AG09319 (cell line): ENCODE measurements around the gene MRPL43.

Source experiments
- DNase-seq: peaks from one replicate; pipeline ENCODE4 v3.0.0-alpha.2; 2010; ENCODE audit warnings: low read depth; ENCODE audit errors: extremely low read depth
- TF ChIP-seq, protein P1 (sequence below): IDR thresholded peaks from 2 replicates; pipeline ENCODE4 v1.5.1; 2011; ENCODE audit warnings: low read depth, mild to moderate bottlenecking, inconsistent platforms, low read length, moderate library complexity

Gene MRPL43

DNA sequence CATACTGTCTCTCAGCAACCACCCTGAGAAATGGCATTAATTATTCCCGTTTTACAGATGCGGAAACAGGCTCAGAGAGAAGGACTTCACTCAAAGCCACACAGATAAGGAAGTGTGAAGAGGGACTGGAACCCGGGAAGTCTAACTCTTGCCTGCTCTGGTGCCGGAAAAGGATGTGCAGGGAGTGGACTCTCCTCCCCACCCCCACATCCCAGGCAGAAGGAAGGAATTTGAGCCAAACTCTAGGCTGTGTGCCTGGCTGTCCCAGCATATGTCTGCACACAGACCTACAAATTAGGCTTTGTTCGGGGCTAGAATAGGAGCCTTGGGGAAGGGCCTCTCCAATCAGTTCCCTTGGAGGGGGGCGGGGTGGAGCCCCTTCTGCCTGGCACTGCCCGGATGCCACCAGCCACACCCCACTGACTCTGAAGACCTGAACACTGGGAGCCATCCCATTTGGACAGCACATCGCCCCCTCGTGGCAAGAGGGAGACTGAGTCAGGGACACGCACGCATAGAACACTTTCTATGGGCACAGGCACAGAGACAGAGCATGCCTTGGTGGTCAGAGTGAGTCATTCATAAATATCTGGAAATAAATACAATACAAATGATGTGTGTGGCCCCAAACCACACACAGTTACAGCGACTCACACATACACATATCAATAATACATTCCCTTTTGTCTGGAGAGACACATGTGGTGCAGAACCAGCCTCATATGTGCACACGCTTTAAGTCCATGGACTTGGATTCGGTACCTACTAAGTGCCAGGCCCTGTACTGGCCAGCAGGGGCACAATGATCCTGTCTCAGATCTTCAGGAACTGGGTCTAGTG, 25.4 kb upstream of the MRPL43 start:
- TF ChIP-seq, protein P1, sequence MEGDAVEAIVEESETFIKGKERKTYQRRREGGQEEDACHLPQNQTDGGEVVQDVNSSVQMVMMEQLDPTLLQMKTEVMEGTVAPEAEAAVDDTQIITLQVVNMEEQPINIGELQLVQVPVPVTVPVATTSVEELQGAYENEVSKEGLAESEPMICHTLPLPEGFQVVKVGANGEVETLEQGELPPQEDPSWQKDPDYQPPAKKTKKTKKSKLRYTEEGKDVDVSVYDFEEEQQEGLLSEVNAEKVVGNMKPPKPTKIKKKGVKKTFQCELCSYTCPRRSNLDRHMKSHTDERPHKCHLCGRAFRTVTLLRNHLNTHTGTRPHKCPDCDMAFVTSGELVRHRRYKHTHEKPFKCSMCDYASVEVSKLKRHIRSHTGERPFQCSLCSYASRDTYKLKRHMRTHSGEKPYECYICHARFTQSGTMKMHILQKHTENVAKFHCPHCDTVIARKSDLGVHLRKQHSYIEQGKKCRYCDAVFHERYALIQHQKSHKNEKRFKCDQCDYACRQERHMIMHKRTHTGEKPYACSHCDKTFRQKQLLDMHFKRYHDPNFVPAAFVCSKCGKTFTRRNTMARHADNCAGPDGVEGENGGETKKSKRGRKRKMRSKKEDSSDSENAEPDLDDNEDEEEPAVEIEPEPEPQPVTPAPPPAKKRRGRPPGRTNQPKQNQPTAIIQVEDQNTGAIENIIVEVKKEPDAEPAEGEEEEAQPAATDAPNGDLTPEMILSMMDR, result peak; percentile 77
- DNase-seq, result peak; percentile 76

DNA sequence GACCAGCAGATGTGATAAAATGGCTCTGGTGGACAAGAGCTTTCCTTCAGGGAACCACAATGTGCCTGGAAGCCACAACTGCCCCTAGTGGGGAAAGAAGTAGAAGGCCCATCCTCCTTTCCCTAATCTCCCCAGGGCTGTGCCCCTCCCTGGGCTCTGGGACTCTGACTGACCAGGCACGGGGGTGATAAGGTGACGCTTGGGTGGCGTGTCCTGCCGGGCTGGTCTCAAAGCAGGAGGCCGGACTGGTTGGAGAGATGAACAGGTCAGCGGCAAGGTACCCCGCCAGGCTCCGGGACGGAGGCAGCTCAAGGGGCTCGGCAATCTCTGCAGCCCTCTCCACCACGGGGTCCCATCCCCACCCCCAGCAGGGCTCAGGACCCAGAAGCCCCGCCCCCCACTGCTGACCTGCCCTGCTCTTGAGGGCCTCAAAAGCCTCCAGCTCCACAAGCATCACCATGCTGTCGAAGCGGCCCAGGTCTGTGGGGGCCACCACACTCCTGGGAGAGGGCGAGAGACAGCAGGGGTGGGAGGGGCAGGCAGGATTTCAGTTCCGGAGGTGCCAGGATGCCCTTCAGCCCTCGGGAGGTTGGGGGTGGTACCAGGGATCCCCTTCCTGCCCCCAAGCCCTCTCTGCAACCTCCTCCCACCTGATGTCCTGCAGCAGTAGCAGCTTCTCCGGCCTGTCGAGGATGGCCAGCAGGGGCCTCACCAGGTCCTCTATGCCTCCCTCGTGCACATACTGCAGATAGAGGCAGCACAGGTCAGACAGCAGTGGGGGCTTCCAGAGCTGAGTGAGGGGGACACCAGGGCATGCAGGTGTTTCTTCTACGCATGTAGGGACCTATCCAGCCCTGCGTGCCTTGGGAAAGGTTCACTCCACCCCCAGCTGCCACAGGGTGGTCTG, 24.5 kb upstream of the MRPL43 start:
- TF ChIP-seq, protein P1, result peak; percentile 33

DNA sequence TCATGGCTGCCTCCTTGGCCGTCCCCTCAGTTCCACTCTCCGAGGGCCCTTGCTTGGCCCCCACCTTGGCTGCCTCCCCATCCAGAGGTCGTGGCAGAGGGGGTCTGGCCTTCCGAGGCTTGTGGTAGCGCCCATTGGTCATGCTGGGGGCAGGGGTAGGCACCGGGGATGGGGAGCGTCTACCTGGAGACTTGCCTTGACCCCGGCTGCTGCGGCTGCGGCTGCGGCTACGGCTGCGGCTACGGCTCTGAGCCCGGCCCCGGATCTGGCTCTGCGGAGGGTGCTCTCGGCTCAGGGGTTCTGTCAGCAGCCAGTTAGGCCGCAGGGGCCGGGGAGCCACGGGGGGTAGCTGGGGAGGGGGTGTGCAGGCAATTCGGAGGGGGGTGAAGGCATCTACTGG, 23.0 kb upstream of the MRPL43 start:
- no peak for DNase-seq
- TF ChIP-seq, protein P1, result no peak

More for the DNA sequence above, 24.5 kb upstream of the MRPL43 start:
- DNase-seq, result no peak

DNA sequence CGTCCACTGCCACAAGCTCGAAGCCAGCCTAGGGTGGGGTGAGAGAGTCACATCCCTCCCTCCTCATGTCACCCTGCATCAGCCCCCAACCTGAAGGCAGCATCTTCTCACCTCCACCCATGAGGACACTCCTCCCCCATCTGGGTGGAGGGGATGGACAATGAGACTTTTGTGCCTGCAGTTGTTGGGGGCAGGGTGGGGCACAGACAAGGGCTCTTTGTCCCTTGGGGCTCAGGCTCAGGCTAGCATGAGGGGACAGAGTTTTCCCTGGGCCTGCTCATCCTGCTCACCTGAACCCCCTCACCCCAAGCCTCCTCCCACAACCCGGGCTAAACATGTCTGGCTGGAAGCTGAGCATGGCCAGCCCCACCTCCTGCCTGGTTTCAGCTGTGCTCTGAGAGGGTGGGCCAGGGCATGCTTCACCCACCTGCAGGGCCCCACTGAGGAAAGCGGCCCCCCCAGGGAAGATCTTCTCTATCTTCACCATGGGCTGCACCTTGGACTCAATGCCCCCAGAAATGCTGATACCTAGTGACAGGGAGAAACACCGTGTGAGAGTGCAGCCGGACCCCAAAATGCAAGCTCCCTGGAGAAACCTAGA, 21.6 kb upstream of the MRPL43 start:
- TF ChIP-seq, protein P1, result no peak
- DNase-seq, result no peak

DNA sequence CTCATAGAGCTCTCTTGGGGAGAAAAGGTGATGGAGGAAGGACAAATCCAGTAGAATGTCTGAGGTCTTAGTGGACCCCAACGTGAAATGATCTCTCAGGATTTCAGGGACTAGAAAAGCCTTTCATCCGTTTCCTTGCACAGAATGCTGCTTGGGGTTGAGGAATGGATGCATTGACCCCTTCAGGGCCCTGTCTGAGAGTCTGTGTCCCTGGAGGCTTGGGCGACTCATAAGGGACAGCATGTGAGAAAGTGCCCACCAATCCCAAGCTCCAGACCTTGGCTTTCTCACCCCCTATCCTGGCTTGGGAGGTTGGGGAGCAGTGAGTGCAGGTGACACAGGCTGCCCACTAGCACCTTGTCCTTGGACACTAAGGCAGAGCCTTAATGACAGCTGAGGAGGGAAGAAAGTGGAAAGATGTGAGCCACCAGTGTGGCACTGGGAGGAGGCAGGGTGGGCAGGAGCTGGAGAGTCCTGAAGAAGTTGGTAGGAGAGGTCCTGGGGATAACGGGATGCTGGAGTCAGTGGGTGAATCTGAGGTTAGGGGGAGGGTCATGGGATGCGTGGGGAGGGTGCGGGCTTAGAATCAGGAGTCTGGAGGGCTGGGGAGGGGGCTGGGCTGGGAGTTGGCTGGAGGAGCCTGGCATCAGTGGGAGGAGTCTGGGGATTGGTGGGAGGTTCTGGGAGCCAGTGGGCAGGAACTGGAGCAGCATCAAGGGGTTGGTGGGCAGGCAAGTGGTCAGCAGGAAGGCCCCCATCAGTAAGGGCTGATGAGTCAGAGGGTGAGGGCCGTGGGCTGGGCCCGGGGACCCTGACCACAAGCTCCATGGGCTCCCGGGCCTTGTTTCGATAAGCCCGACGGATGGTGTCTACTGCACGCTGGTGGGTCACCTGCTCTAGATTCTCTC, 20.9 kb upstream of the MRPL43 start:
- TF ChIP-seq, protein P1, result no peak
- DNase-seq, result no peak

DNA sequence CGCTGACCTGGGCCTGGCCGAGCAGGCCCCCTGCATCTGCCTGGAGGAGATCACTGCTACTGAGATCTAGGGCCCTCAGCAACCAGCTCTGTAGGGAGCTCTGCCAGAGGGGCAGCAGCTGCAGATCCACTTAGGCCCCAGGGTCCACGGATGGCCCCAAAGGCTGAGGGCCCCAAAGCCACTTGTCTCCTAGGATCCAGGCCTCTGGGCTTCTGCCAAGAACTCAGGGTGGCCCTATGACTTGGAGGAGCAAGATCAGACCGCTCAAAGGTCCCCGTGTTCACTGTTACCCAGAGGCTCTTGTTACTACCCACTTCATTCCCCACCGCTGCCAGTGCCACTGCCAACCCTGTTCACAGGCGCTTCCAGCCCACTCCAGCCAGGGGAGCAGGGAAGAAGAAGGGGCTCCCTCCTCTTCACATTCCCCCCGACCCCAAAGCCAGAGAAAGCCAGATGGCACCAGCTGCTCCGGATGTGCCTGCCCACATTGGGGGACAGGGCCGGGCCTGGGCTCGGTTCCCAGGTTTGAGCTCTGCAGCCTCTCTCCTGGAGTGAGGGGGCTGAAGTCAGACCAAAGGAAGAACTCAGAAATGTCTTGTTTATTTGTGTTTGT, 19.9 kb upstream of the MRPL43 start:
- no peak for DNase-seq
- TF ChIP-seq, protein P1, result no peak
